Adrenal gland (tissue), 5 donors: ENCODE measurements around the gene PRG2.

Experiments used
- CTCF ChIP-seq, 6 experiments: fragments of 450-650 bp in 4 of 6; fragments of 200-600 bp in 2 of 6; sonication (generic) in 1 of 6; IDR thresholded peaks; 1 replicate in 5 of 6; 2 replicates in 1 of 6; pipeline versions ENCODE4 v1.5.1 to v1.8.0; 2016 to 2021; ENCODE audit warnings: antibody characterized with exemption in 6 of 6, mild to moderate bottlenecking in 2 of 6, moderate library complexity in 1 of 6
- POLR2A ChIP-seq, 2 donors: fragments of 450-650 bp; IDR thresholded peaks; one replicate each; pipeline ENCODE4 v1.6.1; 2017; ENCODE audit warnings: antibody characterized with exemption in 2 of 2, mild to moderate bottlenecking in 2 of 2, moderate library complexity in 1 of 2
- donor health status: DM: no; HTN: no; CAD: no.

GRCh38 chr11:57391539-57391938 lies 1.1 kb upstream of the PRG2 start:
- TF ChIP-seq CTCF (IDR thresholded peaks at IDR 0.05): no peak
- TF ChIP-seq POLR2A (IDR thresholded peaks at IDR 0.05): no peak
